ENCODE data around the gene USPL1.

USPL1 gene

GRCh38 chr13:30615481-30615865 lies 2.2 kb upstream of the USPL1 start:
- peak overlapping the region; percentile 79 for H3K4me3 ChIP-seq (ENCODE audit: low read depth, low read length)
- DNase-seq (ENCODE audit: low read depth), result peak; percentile 21
- TF ChIP-seq CTCF (conservative IDR thresholded peaks at IDR 0.05; ENCODE audit: low read depth, low read length), result no peak

- H3K4me3 ChIP-seq (ENCODE audit: low read depth, low read length), result peak overlapping the region; percentile 79
- TF ChIP-seq CTCF (conservative IDR thresholded peaks at IDR 0.05; ENCODE audit: low read depth, low read length), result no peak
- peak; percentile 66 for DNase-seq (ENCODE audit: low read depth)
Measured at GRCh38 chr13:30615866-30616541, 1.7 kb upstream of the USPL1 start.

- TF ChIP-seq CTCF (conservative IDR thresholded peaks at IDR 0.05; ENCODE audit: low read depth, low read length), result peak; percentile 16
- peak; percentile 96 for DNase-seq (ENCODE audit: low read depth)
- peak overlapping the region; percentile 79 for H3K4me3 ChIP-seq (ENCODE audit: low read depth, low read length)
Measured at GRCh38 chr13:30616927-30617314, 799 bp upstream of the USPL1 start.

GRCh38 chr13:30618186-30618929 lies 638 bp downstream of the USPL1 start:
- no peak for TF ChIP-seq CTCF (conservative IDR thresholded peaks at IDR 0.05; ENCODE audit: low read depth, low read length)
- DNase-seq (ENCODE audit: low read depth), result peak; percentile 21
- peak overlapping the region; percentile 79 for H3K4me3 ChIP-seq (ENCODE audit: low read depth, low read length)

- peak overlapping the region; percentile 79 for H3K4me3 ChIP-seq (ENCODE audit: low read depth, low read length)
- peak; percentile 11 for DNase-seq (ENCODE audit: low read depth)
- TF ChIP-seq CTCF (conservative IDR thresholded peaks at IDR 0.05; ENCODE audit: low read depth, low read length), result no peak
Measured at GRCh38 chr13:30618930-30619279, 1.2 kb downstream of the USPL1 start.

- peak overlapping the region; percentile 79 for H3K4me3 ChIP-seq (ENCODE audit: low read depth, low read length)
- TF ChIP-seq CTCF (conservative IDR thresholded peaks at IDR 0.05; ENCODE audit: low read depth, low read length), result no peak
- DNase-seq (ENCODE audit: low read depth), result peak; percentile 18
Measured at GRCh38 chr13:30619731-30620130, 2.0 kb downstream of the USPL1 start.

- H3K4me3 ChIP-seq (ENCODE audit: low read depth, low read length), result no peak overlapping the region
- TF ChIP-seq CTCF (conservative IDR thresholded peaks at IDR 0.05; ENCODE audit: low read depth, low read length), result no peak
- DNase-seq (ENCODE audit: low read depth), result no peak
Measured at GRCh38 chr13:30620941-30621340, 3.2 kb downstream of the USPL1 start.

Measured in choroid plexus epithelial cell (primary cell).